MV-4-11 (cell line): ENCODE measurements around the gene DNAJB8.

Source experiments
- DNase-seq: peaks from one replicate; lab custom pipeline; 2025; lab: John Stamatoyannopoulos, UW

The DNAJB8 gene

DNA sequence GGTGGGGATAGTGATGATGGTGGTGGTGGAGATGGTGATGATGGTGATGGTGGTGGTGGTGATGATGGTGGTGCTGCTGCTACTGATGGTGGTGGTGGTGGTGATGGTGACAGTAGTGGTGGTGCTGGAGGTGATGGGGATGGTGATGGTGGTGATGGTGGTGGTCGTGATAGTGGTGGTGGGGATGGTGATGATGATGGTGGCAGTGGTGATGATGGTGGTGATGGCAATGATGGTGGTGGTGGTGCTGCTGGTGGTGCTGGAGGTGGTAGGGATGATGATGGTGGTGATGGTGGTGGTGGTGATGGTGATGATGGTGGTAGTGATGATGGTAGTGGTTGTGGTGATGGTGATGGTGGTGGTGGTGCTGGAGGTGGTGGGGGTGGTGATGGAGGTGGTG is 21.3 kb downstream of the DNAJB8 start:
- DNase-seq = no peak

DNA sequence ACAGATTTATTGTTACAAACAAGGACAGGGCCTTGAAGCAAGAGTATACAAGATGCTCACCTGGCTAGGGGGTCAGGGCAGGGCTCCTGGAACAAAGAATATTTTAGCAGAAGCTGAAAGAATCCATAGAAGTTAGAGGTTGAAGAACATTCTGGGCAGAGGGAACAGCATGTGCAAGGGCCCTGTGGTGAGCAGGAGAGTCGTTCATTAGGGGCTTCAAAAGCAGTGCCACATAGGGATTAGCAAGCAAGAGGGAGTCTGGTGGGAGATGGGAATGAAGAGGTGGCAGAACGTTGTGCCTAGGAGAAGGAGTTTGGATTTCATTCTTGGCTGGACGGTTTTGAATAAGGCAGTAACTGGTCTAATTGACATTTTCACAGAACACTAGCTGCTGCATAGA is 22.9 kb downstream of the DNAJB8 start:
- no peak for DNase-seq

DNA sequence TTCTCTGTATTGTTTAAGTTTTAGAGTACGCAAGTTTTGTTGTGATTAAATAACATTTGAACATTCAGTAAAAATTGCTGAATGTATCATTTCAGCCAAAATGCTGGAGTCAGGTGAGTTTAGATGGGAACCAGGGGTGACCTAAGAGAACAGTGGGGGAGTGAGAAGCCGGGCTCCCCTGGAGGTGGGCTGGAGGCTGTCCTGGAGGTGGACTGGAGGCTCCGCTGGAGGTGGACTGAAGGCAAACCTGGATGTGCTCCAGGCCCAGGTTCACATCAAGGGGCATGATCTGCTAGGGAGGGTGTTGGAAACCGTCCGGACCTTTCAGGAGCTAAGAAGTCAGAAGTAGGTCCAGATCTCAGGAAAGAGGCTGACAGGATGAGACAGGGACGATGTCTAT is 23.7 kb downstream of the DNAJB8 start:
- DNase-seq = no peak

DNA sequence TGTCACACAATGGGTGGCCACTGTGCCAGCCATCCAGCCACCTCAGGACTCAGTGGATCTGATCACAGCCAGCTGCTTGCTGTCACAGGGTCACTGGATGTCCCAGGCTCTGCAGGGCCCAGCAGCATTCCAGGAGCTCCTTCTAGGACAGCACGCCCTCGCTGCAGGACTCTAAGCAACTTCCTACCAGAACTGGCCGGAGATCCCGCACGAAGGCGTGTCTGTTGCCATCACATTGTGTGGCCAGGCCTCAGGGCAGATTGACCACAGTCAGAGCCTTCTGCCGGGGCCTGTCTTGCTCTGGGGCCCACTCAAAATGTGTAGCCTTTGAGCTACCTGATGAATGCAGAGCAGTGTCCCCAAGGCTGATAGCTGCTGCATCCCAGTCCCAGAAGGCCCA is 24.6 kb downstream of the DNAJB8 start:
- no peak for DNase-seq

DNA sequence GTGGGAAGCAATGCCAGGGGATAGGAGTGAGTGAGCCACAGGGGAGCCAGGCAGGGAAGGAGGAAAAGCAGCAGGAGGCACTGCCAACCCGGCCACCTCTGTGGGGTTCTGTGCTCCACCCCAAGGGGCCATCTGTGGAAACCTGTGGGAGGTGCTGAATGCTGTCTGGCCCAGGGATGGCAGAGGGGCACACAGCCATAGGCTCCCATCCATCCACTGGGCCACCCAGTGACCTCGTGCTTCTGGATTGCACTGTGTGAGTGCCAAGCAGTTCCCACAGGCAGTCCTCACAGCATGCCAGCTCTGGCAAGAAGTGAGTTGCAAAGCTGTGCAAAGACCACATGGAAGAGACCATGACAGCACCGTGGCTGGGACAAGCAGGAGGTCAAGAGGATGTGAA is 27.5 kb downstream of the DNAJB8 start:
- DNase-seq = no peak

DNA sequence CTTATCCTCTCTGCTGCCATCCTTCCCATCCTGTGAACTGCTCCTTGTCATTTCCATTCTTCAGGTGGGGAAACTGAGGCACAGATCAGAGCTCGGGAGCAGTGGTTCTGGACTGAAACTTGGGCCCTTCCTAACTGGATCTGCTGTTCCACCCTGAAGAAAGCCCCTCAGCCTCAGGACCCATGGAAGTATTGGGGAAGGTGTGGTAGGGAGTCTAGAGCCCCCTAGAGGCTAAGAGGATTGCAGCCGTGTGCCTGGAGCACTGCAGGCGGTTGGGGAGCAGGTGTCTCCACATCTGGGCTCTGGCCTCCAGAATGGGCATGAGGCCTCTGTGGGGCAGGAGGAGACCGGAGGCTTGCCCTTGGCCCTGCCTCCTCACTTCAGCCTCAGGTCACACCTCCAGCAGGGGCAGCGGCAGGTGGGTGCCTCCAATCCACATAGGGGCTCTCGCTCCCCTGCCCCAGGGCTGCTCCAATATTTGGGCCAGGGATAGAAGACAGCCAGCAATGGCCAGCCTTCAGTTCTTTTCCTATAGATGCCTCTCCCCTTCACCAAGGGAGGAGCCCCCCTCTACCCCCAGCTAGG is 28.1 kb downstream of the DNAJB8 start:
- DNase-seq = no peak

DNA sequence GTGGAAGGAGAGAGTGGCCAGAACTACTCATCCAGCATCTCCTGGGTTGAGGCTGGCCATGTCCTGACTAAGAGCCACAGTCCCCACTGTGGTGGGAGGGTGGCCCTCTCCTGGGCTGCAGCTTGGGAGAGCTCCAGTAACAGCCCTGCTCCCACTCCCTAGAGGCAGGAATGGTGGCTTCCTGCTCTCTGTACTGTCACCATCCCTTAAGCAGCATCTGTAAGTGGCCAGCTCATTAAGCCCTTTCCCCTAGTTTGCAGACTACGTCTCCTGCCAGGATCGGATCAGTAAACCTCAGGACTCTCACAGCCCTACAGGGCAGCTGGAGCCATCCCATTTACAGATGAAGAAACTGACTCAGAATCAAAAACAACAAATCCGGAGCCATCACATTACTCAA is 30.5 kb downstream of the DNAJB8 start:
- no peak for DNase-seq

DNA sequence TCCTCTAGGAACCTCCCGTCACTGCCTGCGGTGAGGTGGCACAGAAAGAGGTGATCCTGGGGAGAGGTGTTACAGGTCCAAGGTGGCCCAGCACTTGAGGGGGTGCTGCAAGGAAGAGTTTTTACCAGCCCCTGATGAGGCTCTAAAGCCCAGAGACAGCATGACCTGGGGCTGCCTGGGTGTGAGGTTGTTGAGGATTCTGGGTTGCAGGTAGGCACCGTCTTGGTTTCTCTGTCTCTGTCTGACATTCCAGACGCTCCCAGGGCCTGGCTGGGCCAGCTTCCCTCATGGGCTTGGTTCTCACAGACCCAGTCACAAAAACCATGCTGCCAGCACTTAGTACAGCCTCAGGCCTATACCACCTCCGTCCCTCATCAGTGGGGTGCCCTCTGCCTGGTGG is 31.1 kb downstream of the DNAJB8 start:
- no peak for DNase-seq

DNA sequence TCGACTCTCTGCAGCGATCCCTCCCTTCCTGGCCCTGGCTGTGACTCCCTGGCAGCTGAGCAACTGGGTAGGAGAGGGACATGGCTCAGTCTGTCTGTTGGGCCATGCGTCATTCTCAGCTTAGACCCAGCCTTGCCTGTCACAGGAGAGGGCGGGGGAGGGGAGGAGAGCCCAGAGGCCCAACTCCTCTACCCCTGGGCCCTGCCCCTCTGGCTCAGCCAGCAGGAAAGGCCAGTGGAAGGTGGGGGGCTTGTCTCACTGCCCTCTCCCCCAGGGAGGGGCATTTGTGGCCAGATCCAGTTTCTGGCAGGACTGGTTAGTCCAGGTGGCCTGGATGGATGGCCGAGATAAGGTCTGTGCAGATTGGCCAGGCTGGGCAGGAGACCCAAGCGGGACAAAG is 31.6 kb downstream of the DNAJB8 start:
- no peak for DNase-seq

DNA sequence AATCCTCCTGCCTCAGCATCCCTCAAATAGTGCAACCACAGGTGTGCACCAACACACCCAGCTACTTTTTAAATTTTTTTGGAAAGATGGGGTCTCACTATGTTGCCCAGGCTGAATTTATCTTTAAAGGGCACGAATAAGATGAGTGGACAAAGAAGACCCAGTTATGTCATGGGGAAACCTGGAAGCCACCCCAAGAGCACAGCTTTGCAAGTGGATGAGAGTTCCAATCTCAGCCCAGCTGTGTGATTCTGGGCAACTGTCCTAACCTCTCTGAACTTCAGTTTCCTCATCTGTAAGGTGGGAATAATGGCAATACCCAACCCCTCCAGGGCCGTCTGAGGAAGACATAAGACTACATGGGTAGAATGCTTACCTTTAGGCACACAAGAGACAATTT is 32.2 kb downstream of the DNAJB8 start:
- DNase-seq = no peak

DNA sequence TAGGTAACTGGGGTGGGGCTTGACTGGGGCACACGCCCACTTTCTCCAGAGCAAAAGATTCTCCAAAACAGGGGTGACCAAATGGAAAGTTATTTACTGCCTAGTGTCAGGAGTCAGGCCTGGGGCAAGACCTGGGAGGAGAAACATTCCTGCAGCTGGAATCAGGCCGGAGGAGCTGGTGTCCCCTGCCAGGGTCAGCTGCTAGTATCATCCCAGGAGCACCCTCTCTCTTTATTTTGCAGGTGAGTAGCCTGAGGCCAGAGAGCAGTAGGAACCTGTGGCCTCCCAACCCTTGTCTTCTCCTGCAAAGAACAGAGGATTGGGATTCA is 32.9 kb downstream of the DNAJB8 start:
- DNase-seq = no peak

DNA sequence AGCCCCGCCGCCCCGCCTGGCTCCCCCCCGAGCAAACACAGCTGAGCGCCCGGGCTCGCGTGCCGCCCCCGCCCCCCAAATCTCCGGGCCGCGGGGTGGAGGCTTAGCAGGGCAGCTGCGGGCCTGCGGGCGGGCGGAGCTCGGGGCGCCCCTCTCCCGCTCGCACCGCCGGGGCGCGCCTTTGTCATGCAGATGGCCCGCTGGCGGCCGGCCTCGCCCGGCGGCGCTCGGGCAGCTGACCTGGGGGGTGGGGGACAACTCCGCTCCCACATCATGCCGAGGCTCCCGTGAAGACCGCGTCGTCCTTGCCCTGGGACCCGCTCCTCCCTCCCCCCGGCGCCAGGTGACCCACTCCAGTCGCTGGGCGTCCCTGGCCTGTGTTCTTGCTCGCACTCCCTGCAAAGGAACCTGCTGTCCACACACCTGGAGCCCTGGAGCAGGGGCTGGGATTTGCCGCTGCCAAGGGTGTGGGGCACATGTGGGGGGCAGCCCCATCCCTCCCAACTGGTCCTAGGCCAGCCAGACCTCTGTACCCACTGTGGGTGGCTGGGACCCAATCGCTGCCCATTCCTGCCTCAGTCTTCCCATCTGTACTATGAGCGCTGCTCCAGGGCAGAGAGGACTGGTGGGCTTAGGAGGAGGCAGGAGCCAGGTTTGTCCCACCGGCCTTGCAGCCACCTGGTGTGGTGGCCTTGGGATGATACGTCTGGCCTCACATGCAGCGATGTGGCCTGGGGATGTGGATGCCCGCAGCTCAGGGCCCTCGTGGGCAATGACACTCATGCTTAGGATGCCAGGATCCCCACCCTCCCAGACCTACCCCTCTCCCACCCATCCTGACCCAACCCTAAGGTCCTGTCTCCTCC is 33.5 kb downstream of the DNAJB8 start:
- no peak for DNase-seq

DNA sequence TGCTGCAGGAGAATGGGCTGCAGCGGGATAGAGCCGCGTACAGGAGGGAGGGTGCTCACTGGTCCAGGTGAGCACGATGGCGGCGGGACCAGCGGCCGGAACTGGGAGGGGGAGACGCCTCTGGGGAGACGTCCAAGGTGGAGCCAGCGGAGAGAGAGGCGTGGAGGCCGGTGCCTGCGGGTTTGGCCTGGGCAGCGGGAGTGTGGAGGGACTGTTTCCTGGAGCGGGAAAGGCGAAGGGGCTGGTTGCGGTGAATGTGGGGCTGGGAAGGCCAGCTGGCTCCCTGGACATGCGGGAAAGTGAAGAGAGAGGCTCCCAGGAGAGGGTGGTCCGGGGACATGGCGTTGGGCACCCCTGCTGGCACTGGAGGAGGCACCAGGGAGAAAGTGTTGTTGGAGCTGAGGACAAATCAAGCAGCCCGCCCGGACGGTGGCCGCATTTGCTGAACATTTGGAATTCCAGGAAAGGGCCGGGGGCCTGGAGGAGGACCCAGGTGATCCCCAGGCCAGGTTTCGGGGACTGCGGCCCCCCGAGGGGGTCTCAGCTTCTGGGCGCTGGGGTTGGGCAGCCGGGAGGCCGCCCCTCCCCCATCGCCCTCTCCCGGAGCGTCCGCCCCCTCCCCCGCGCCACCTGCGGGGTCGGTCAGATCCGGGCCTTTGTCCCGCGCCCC is 34.3 kb downstream of the DNAJB8 start:
- no peak for DNase-seq

DNA sequence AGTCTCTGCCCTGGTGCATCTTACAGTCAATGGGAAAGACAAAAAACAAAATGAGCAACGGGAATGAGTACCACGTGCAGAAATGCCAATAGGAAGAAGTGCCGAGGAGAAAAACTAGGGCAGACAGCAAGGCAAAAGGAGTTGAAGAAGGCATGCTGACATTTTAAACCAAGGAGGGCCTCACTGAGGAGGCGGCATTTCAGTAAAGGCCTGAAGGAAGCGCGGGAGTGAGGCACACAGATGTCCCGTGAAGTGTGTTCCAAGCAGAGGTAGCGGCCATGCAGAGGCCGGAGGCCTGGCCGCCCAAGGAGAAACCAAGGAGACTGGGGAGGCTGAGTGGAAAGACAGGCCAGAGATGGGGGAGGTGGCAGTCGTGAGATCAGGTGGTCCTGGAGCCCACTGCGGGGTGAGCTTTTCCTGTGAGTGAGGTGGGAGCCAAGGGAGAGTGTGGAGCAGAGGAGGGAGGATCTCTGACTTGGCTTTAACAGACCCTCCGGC is 34.8 kb downstream of the DNAJB8 start:
- no peak for DNase-seq

DNA sequence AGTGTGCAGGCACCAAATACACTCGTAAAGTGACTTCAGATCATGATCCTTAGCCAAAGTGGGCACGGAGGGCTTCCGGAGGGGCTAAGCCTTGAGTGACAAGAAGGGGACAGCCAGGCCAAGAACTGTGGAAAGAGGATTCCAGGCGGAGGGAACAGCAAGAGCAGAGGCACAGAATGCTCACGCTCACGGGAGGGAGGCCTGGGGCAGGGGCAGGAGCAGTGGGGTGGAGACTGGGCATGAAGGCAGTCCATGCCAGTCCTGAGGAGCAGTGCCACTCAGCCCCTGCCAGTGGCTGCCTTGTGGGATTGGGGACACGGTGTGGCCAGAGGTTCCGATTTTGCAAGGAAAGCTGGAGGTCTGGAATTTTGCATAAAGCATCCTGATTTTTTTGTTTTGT is 36.0 kb downstream of the DNAJB8 start:
- DNase-seq = no peak

DNA sequence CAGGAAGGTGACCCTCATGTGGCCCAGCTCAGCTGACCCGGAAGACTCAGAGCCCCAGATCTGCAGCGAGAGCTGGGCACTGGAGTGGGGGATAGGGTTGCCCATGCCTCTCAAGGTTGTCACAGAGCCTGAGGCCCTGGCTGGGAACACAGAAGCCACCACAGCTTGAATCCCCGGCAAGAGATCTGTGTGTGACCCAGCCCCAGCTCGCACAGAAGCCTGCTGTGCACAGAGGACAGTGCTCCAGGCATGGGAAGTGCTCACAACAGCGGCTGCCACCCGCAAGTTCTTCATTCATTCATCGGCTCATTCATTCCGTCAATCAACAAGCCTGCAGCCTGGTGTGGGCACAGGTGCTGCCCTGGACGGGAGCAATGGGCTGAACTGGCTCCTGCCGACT is 36.4 kb downstream of the DNAJB8 start:
- no peak for DNase-seq

DNA sequence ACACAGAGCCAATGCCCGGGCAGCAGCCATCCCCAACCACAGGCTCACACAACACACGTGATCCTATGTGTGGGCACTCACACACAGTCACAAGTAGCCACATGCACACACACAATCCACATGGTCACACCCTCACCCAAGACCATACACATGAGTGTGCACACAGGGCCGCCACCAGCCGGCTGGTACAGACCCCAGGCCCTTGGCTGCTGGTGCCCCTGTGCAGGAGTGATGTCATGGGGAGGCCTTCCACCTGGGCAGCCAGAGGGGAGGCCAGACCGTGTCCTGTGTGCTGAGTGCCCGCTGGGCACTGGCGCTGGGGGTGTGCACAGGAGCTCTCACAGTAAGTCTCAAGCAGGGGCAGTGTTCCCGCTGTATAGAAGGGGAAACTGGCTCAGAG is 36.9 kb downstream of the DNAJB8 start:
- no peak for DNase-seq

DNA sequence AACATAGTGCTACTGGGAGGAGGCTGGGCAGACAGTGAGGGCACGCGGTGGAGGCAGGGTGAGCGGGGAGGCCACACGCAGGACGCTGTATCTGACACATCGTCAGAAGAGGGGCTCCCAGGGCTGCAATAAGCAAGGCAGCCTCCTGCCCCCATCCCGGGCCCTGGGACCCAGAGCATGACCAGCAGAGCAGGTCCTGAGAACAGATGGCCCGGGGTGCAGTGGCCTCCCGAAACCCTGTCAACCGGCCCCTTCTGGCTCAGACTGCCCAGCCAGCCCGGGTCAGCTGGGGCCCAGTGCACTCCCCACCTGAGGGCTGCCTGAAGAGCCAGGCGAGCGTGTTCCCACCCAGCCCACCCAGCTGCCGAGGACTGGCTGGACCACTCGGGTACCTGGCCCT is 37.4 kb downstream of the DNAJB8 start:
- no peak for DNase-seq

DNA sequence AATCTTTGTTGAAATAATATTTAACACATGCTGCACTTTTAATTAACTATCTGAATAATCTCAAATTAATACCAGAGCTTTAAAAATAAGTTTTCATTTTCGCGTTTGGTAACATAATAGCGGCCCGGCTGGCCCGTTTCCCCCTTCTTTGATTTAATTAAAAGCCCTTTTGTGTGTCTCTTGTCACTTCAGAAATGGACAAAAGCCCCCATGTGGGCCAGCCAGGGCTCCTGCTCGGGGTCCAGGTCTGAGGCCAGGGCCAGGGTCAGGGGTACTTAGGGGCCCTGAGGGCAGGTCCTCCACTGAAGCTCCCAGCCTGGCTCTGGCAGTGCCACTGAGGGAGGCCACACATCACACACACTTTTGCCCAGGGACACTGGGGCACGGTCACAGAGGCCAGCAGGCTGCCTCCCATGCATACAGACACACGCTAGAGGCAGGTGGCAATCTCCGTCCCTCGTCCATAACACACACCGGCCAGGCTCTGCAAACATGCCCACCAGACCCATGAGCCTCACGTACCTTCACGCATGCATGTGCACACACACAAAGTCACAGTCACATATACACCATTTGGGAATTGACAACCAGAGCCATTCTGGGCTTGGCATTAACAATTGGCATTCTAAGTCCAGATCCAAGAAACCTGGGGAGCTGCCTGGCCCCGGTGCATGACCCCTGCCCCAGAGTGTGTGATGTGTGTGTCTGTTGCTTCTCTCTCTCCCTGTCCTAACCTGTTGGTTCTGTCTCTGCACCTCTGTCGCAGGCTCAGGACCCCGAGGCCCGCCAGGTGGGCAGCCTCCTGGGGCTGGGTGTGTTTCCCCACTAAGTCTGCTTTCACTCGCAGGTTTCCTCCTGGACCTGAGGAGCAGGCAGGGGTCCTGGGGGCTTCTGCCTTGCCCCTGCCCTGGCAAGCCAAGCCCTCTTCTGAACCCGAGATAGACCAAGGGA is 38.5 kb downstream of the DNAJB8 start:
- DNase-seq = no peak

DNA sequence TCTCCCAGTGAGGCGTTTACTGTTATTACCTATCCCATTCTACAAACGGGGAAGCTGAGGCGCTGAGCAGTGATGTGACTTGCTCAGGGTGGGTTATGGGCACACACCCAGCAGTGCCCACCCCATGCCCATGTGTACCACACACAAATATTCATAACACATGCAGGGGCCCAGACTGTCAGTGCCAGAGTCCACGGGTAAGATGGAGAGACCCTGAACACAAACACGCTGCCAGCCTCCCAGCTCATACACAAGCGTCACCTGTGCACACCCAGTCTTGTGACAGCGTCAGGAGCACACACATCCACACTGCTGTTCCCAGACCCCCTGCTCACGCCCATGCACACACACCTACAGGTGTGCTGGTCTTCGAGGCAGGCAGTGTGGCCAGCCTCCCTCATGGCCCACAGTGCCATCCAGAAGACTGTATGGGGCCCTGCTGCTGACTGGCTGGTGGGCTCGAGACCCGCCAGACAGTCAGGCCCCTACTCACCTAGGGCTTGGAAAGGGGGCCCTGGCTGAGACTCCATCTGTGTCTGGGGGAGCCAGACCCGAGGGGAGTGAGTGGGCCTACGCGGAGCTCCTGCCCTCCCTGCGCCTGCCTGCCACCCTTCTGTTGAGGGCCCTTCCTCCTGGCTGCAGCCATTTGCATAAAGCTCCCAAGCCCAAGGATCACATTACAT is 39.4 kb downstream of the DNAJB8 start:
- no peak for DNase-seq

DNA sequence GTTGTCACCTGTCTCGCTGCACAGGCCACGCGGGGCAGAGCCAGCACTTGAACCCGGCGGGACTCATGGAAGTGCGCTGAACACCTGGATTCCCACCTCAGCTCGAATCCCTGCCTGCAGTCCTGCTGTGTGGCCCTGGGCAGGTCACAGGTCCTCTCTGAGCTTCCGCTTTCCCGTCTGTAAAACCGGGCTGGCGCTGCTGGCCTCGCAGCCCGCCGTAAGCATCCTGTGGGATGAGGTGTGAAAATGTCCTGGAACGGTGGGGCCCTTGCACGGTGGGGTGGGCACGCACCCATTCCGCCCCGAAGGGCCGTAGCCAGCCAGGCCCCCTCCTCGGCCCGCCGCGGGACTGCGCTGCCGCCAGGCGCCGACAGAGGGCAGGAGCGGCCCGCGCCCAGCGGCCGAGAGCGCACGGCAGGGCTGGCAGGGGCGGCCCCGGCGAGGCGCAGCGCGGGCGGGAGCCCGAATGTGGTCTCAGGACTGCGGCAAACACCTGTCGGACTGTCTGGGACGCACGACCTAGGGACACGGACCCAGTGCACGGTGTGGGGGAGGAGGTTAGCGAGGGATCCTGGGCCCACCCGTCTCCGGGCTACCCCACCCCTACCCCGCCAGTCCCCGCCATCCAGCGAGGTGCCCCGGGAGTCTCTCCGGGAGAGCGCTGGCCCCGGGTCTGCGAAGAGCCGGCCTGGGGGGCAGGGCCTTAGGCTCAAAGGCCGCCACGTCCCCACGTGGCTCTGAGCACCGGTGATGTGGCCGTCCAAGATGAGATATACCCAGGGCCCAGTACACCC is 40.4 kb downstream of the DNAJB8 start:
- no peak for DNase-seq
